ENCODE results near the gene KRTAP10-8.

- no peak for TF ChIP-seq ZNF639 (tag by site-specific recombination; IDR thresholded peaks at IDR 0.05)
- TF ChIP-seq CTCF (tag by site-specific recombination; IDR thresholded peaks at IDR 0.05), result no peak
- no peak for TF ChIP-seq ZNF221 (tag by site-specific recombination; IDR thresholded peaks at IDR 0.05; ENCODE audit: borderline replicate concordance)
- TF ChIP-seq ZFP41 (tag by site-specific recombination; IDR thresholded peaks at IDR 0.05; ENCODE audit: borderline replicate concordance), result no peak
- no peak for TF ChIP-seq MEIS1 (CRISPR knock-in tag; IDR thresholded peaks at IDR 0.05; ENCODE audit: borderline replicate concordance)
- TF ChIP-seq GLI2 (tag by site-specific recombination; IDR thresholded peaks at IDR 0.05; ENCODE audit: borderline replicate concordance, low read depth), result no peak
- no peak for TF ChIP-seq TSHZ1 (tag by site-specific recombination; IDR thresholded peaks at IDR 0.05; ENCODE audit: borderline replicate concordance)
Measured at GRCh38 chr21:44612029-44612486, at the start of gene KRTAP10-8.

Data from HEK293 (cell line).